GM19452 (cell line): ENCODE measurements around the gene RAD21L1.

Experiments used
- ATAC-seq: cut with Tn5 transposase; IDR thresholded peaks from one replicate; pipeline ENCODE4 v1.9.1; 2021; ENCODE audit not compliant: unreplicated experiment

RAD21L1 gene

GRCh38 chr20:1269235-1269634 is 43.4 kb downstream of the RAD21L1 start:
- ATAC-seq = no peak

GRCh38 chr20:1269850-1270249 is 44.0 kb downstream of the RAD21L1 start:
- ATAC-seq = no peak

- no peak for ATAC-seq
Measured at GRCh38 chr20:1272368-1273100, 46.7 kb downstream of the RAD21L1 start.

- ATAC-seq = no peak
Measured at GRCh38 chr20:1273366-1273765, 47.5 kb downstream of the RAD21L1 start.

GRCh38 chr20:1274485-1275311 is 48.9 kb downstream of the RAD21L1 start:
- no peak for ATAC-seq

GRCh38 chr20:1275919-1276318 is 50.1 kb downstream of the RAD21L1 start:
- ATAC-seq = no peak

- ATAC-seq = no peak
Measured at GRCh38 chr20:1277529-1278322, 51.9 kb downstream of the RAD21L1 start.

GRCh38 chr20:1278993-1279392 is 53.1 kb downstream of the RAD21L1 start:
- ATAC-seq = no peak

GRCh38 chr20:1280195-1281102 is 54.6 kb downstream of the RAD21L1 start:
- no peak for ATAC-seq

GRCh38 chr20:1281279-1282057 is 55.6 kb downstream of the RAD21L1 start:
- no peak for ATAC-seq

GRCh38 chr20:1282966-1283365 is 57.1 kb downstream of the RAD21L1 start:
- ATAC-seq = no peak

- ATAC-seq = no peak
Measured at GRCh38 chr20:1283522-1284510, 58.0 kb downstream of the RAD21L1 start.

GRCh38 chr20:1286267-1287024 is 60.6 kb downstream of the RAD21L1 start:
- no peak for ATAC-seq

GRCh38 chr20:1287306-1287705 is 61.5 kb downstream of the RAD21L1 start:
- ATAC-seq = no peak

- ATAC-seq = no peak
Measured at GRCh38 chr20:1287787-1288569, 62.1 kb downstream of the RAD21L1 start.

- no peak for ATAC-seq
Measured at GRCh38 chr20:1291191-1291741, 65.4 kb downstream of the RAD21L1 start.

- no peak for ATAC-seq
Measured at GRCh38 chr20:1292620-1293019, 66.8 kb downstream of the RAD21L1 start.
